HUES48 (cell line): ENCODE results near the gene FCN1.
"Not testable (repeated sequence)": the region's sequence is repeated elsewhere in the genome, so short reads cannot be mapped to it uniquely, and the experiment has no call there.

Experiments
- H3K27ac ChIP-seq: one replicate; pipeline ENCODE4 v1.7.0; 2013; ENCODE audit warnings: low read depth, low read length, inconsistent platforms
- H3K27me3 ChIP-seq: 2 replicates; pipeline ENCODE4 v1.6.1; 2013; ENCODE audit warnings: mild to moderate bottlenecking, low read length; ENCODE audit not compliant: control insufficient read depth, insufficient read depth
- H3K36me3 ChIP-seq: 2 replicates; pipeline ENCODE4 v1.6.1; 2013; ENCODE audit warnings: low read length; ENCODE audit not compliant: control insufficient read depth, insufficient read depth
- H3K4me1 ChIP-seq: 2 replicates; pipeline ENCODE4 v1.6.1; 2013; ENCODE audit warnings: mild to moderate bottlenecking, low read length; ENCODE audit not compliant: control insufficient read depth, insufficient read depth
- H3K4me3 ChIP-seq: 2 replicates; pipeline ENCODE4 v1.5.1; 2013; ENCODE audit warnings: mild to moderate bottlenecking, low read depth, low read length
- H3K9ac ChIP-seq: 2 replicates; pipeline ENCODE4 v1.6.1; 2013; ENCODE audit warnings: mild to moderate bottlenecking, low read depth, low read length, moderate library complexity
- H3K9me3 ChIP-seq: 2 replicates; pipeline ENCODE4 v1.6.1; 2013; ENCODE audit warnings: low read length; ENCODE audit not compliant: control insufficient read depth, insufficient read depth

FCN1 gene

DNA sequence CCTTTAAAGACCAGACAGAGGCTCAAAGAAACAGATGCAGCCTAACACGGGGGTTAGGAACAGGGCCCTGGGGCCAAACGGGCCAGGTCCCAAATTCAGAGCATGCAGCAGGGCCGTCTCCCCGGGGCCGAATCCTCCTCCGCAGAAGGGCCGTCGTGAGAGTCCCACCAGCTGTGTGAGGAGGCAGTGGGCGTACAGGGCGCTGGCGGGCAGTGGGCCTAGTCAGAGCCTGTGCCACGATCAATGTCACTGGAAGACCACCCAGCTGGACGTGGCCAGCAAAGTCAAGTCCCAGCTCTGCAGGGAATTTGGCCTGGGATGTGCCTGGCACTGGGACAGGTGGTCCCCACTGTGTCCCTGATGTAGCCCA lies 52.9 kb downstream of the FCN1 start:
- Histone ChIP-seq H3K27me3 (no peaks in the 10 kb centered on the region), H3K9ac (no peak overlapping the region), H3K36me3 (no peaks in the 10 kb centered on the region), H3K27ac (no peak overlapping the region), H3K9me3 (peaks cover 5% of the 10 kb centered on the region), H3K4me1 (no peaks in the 10 kb centered on the region), H3K4me3 (no peak overlapping the region)

DNA sequence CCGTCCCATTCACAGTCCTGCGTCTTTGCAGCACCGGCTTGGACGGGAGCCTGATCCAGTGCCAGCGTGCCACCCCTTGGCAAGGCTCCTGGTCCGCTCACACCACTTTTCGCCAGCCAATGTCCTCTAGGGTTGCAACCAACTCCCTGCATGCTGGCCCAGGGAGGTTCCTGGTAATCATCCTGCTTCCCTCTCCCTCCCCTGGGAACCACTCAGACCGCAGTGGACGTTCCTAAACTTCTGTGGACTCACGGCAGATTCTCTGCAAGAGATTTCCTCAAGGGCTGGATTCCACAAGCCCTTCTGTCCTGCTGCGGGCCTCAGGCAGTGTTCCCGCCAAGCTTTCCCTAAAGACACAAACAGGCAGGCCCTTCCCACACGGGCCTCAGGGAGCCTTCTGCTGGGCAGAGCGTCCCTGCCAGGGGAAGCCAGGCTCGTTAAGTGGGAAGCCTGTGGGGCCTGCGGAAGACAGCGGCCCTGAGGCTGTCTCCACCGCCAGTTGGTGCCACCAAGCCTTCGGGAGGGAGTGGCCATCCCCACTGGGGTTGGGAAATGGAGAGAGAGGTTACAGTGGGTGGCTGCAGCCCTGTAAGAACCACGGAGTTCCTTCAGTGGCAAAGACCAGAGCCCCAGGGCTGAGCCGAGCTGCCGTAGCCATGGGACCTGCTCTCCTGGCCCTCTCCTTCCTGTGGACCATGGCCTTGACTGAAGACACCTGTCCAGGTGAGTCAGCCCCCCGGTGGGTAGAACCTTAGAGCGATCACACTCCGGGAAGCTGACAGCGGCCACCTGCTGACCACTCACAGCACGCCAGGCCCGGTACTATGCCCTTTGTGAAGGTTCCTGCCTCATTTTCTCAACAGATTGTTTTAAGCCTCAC lies 53.5 kb downstream of the FCN1 start:
- H3K4me3 ChIP-seq, result no peak overlapping the region
- no peaks in the 10 kb centered on the region for H3K4me1 ChIP-seq
- H3K27me3 ChIP-seq, result no peaks in the 10 kb centered on the region
- no peak overlapping the region for H3K9ac ChIP-seq
- H3K27ac ChIP-seq, result no peak overlapping the region
- H3K36me3 ChIP-seq, result no peaks in the 10 kb centered on the region
- peaks cover 5% of the 10 kb centered on the region for H3K9me3 ChIP-seq

GRCh38 chr9:134863306-134863902 lies 54.3 kb downstream of the FCN1 start:
- Histone ChIP-seq H3K27ac (no peak overlapping the region), H3K27me3 (no peaks in the 10 kb centered on the region), H3K4me3 (no peak overlapping the region), H3K9me3 (peaks cover 5% of the 10 kb centered on the region), H3K36me3 (no peaks in the 10 kb centered on the region), H3K4me1 (no peaks in the 10 kb centered on the region), H3K9ac (no peak overlapping the region)

GRCh38 chr9:134861595-134862334 lies 55.9 kb downstream of the FCN1 start:
- Histone ChIP-seq H3K36me3 (no peaks in the 10 kb centered on the region), H3K9ac (no peak overlapping the region), H3K4me1 (no peaks in the 10 kb centered on the region), H3K27ac (no peak overlapping the region), H3K9me3 (peaks cover 5% of the 10 kb centered on the region), H3K4me3 (no peak overlapping the region), H3K27me3 (no peaks in the 10 kb centered on the region)

DNA sequence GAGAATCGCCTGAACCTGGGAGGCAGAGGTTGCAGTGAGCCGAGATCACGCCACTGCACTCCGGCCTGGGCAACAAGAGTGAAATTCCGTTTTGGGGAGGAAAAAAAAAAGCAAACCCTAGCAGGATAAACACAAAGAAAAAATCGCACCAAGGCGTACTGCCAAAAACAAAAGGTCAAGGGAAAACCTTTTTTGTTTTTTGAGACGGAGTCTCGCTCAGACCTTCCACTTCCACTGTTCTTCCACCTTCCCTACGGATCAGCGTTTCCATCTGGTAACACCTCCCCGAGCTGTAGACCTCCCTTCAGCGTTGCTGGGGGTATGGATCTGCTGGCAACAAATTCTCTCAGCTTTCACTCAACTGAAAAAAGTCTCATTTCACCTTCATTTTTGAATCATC lies 57.2 kb downstream of the FCN1 start:
- no peak overlapping the region for H3K9ac ChIP-seq
- H3K4me1 ChIP-seq, result no peaks in the 10 kb centered on the region
- no peaks in the 10 kb centered on the region for H3K36me3 ChIP-seq

GRCh38 chr9:134858051-134858841 lies 59.5 kb downstream of the FCN1 start:
- Histone ChIP-seq H3K9me3 (peaks cover 5% of the 10 kb centered on the region), H3K4me3 (no peak overlapping the region), H3K27me3 (no peaks in the 10 kb centered on the region), H3K4me1 (no peaks in the 10 kb centered on the region), H3K27ac (no peak overlapping the region), H3K9ac (no peak overlapping the region), H3K36me3 (no peaks in the 10 kb centered on the region)

More for the DNA sequence above, 57.2 kb downstream of the FCN1 start:
- no peaks in the 10 kb centered on the region for H3K27me3 ChIP-seq
- H3K9me3 ChIP-seq, result peaks cover 5% of the 10 kb centered on the region
- no peak overlapping the region for H3K27ac ChIP-seq
- no peak overlapping the region for H3K4me3 ChIP-seq

GRCh38 chr9:134857451-134857850 lies 60.3 kb downstream of the FCN1 start:
- H3K27me3 ChIP-seq, H3K9me3 ChIP-seq, H3K9ac ChIP-seq, H3K4me1 ChIP-seq, H3K27ac ChIP-seq, H3K4me3 ChIP-seq, H3K36me3 ChIP-seq: not testable (repeated sequence)

DNA sequence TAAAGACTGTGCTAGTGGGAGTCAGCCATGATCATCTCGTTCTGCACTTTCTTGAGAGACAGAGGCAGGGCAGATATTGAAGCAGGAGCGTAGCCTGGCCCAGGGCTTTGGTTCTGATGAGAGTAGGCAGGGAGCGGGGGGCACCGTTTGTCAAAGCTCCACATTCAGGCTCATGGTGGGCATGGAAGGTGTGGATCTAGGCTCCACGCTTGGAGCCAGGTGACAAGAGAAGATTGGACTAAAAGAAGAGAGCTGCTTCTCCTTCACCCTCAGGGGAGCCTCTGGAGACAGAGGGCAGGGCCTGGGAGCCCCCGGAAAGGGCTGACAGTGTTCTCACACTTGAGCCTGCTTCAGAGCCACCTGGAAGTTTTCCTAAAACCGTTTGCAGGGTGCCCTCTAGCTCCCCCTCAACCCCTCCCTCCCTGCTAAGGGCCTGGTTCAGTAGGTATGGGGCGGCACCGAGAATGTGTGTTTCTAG lies 61.8 kb downstream of the FCN1 start:
- Histone ChIP-seq H3K4me3 (no peak overlapping the region), H3K9me3 (peaks cover 9% of the 10 kb centered on the region), H3K9ac (no peak overlapping the region), H3K27me3 (no peaks in the 10 kb centered on the region), H3K27ac (no peak overlapping the region), H3K36me3 (no peaks in the 10 kb centered on the region), H3K4me1 (no peaks in the 10 kb centered on the region)
